Fibroblast of lung (primary cell): ENCODE data around the gene KIF1C.

ENCODE experiments used
- EZH2 ChIP-seq: IDR thresholded peaks from 2 replicates; pipeline ENCODE4 v1.5.1; 2012; ENCODE audit warnings: low read length, control low read depth, mild to moderate bottlenecking; ENCODE audit errors: missing control alignments
- TF ChIP-seq, protein P1 (sequence below), 2 donors: IDR thresholded peaks in 1 of 2; conservative IDR thresholded peaks in 1 of 2; 1 replicate in 1 of 2; 2 replicates in 1 of 2; pipeline ENCODE4 v1.5.1; 2011 to 2012; ENCODE audit warnings: low read length in 2 of 2, control low read depth in 1 of 2, inconsistent platforms in 1 of 2, low read depth in 1 of 2, mild to moderate bottlenecking in 1 of 2

DNA sequence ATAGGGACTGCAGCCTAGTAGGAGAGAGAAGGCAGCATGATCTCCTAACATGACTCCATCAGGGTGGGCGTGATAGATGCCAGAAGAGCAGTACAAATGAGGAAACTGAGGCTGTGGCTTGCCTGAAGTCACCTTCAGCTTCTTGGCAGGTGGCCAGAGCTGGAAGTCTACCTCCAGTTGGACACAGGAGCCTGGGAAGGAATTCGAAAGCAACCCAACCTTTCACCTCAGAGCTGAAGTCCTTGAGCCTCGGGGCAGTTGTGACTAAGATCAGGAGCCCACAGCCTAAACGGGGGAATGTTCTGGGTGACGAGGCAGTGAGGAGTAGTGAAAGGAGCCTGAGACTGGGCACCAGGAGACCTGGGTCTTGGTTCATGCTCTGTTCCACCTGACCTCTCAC lies 46.9 kb downstream of the KIF1C start:
- TF ChIP-seq, protein P1, sequence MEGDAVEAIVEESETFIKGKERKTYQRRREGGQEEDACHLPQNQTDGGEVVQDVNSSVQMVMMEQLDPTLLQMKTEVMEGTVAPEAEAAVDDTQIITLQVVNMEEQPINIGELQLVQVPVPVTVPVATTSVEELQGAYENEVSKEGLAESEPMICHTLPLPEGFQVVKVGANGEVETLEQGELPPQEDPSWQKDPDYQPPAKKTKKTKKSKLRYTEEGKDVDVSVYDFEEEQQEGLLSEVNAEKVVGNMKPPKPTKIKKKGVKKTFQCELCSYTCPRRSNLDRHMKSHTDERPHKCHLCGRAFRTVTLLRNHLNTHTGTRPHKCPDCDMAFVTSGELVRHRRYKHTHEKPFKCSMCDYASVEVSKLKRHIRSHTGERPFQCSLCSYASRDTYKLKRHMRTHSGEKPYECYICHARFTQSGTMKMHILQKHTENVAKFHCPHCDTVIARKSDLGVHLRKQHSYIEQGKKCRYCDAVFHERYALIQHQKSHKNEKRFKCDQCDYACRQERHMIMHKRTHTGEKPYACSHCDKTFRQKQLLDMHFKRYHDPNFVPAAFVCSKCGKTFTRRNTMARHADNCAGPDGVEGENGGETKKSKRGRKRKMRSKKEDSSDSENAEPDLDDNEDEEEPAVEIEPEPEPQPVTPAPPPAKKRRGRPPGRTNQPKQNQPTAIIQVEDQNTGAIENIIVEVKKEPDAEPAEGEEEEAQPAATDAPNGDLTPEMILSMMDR (conservative IDR thresholded peaks at IDR 0.05 in 1 of 2, IDR thresholded peaks at IDR 0.05 in 1 of 2; ENCODE audit: low read depth in 1 of 2, low read length in 2 of 2): no peak
- TF ChIP-seq EZH2: no peak
